SK-N-MC (cell line): Measurements from ENCODE around the gene CROCC2.

ENCODE experiments used
- FOXP2 ChIP-seq: optimal IDR thresholded peaks from 2 replicates; pipeline ENCODE3; 2011; ENCODE audit warnings: mild to moderate bottlenecking, moderate library complexity; ENCODE audit not compliant: insufficient read depth; ENCODE audit errors: extremely low read length, control extremely low read depth
- POLR2AphosphoS5 ChIP-seq: IDR thresholded peaks from 2 replicates; pipeline ENCODE4 v1.6.1; 2012; ENCODE audit warnings: mild to moderate bottlenecking, low read depth, low read length, borderline replicate concordance

- no peak for TF ChIP-seq FOXP2
- no peak for TF ChIP-seq POLR2AphosphoS5
Measured at GRCh38 chr2:240886678-240887609, 19.2 kb upstream of the CROCC2 start.
